OCI-LY1 (cell line): ENCODE results near the gene NDUFC1.
"Not testable (repeated sequence)": the region's sequence is repeated elsewhere in the genome, so short reads cannot be mapped to it uniquely, and the experiment has no call there.

ENCODE experiments used
- H2AFZ ChIP-seq: fragments of 200-600 bp; sonication (generic), shearing (Covaris generic); 2 replicates; pipeline ENCODE4 v1.6.0; 2014; ENCODE audit warnings: antibody characterized with exemption, mild to moderate bottlenecking, low read length
- H3F3A ChIP-seq: fragments of 200-600 bp; sonication (generic), shearing (Covaris generic); 2 replicates; pipeline ENCODE4 v1.6.0; 2014; ENCODE audit warnings: mild to moderate bottlenecking, antibody characterized with exemption, low read length, moderate library complexity; ENCODE audit not compliant: insufficient read depth
- H3K27ac ChIP-seq: fragments of 200-600 bp; sonication (generic); 2 replicates; pipeline ENCODE4 v1.5.1; 2014; ENCODE audit warnings: low read length, mixed run types, mild to moderate bottlenecking, low read depth; ENCODE audit not compliant: poor library complexity, severe bottlenecking
- H3K27me3 ChIP-seq: fragments of 200-600 bp; sonication (generic); 2 replicates; pipeline ENCODE4 v1.6.0; 2014; ENCODE audit warnings: antibody characterized with exemption, mild to moderate bottlenecking, low read length, moderate library complexity; ENCODE audit not compliant: insufficient read depth
- H3K36me3 ChIP-seq: fragments of 200-600 bp; sonication (generic); 2 replicates; pipeline ENCODE4 v1.6.1; 2014; ENCODE audit warnings: mild to moderate bottlenecking, antibody characterized with exemption, low read length, moderate library complexity, mixed read lengths; ENCODE audit not compliant: insufficient read depth
- H3K4me1 ChIP-seq: fragments of 200-600 bp; sonication (generic); 2 replicates; pipeline ENCODE4 v1.5.1; 2014; ENCODE audit warnings: mild to moderate bottlenecking, low read length, moderate library complexity; ENCODE audit not compliant: insufficient read depth, severe bottlenecking
- H3K4me2 ChIP-seq: fragments of 200-600 bp; sonication (generic), shearing (Covaris generic); 2 replicates; pipeline ENCODE4 v1.6.1; 2014; ENCODE audit warnings: low read length
- H3K4me3 ChIP-seq: fragments of 200-600 bp; sonication (generic); 2 replicates; pipeline ENCODE4 v1.5.1; 2014; ENCODE audit warnings: low read length, low read depth, mild to moderate bottlenecking, mixed read lengths; ENCODE audit not compliant: poor library complexity, severe bottlenecking
- H3K79me2 ChIP-seq: fragments of 200-600 bp; shearing (Covaris generic); 2 replicates; pipeline ENCODE4 v1.6.1; 2016; ENCODE audit warnings: mixed run types, low read length, mixed read lengths; ENCODE audit not compliant: insufficient read depth
- H3K9ac ChIP-seq: fragments of 200-600 bp; sonication (generic), shearing (Covaris generic); 2 replicates; pipeline ENCODE4 v1.6.1; 2014; ENCODE audit warnings: mild to moderate bottlenecking, low read length, mixed read lengths
- H3K9me2 ChIP-seq: fragments of 200-600 bp; sonication (generic), shearing (Covaris generic); 2 replicates; pipeline ENCODE4 v1.6.1; 2014; ENCODE audit warnings: low read depth, mild to moderate bottlenecking, low read length, mixed read lengths
- H3K9me3 ChIP-seq: fragments of 200-600 bp; shearing (Covaris generic); 2 replicates; pipeline ENCODE4 v1.6.1; 2014; ENCODE audit warnings: low read length, mixed read lengths
- H4K20me1 ChIP-seq: fragments of 200-600 bp; sonication (generic), shearing (Covaris generic); 2 replicates; pipeline ENCODE4 v1.6.0; 2016; ENCODE audit warnings: mild to moderate bottlenecking, low read length; ENCODE audit not compliant: insufficient read depth
- EZH2 ChIP-seq: fragments of 200-600 bp; sonication (generic), shearing (Covaris generic); IDR thresholded peaks from 2 replicates; pipeline ENCODE4 v1.8.0; 2017; ENCODE audit warnings: borderline replicate concordance, mixed run types, mild to moderate bottlenecking, antibody characterized with exemption, low read length, moderate library complexity, mixed read lengths
- TF ChIP-seq, protein P1 (sequence below): fragments of 200-600 bp; sonication (generic), shearing (Covaris generic); IDR thresholded peaks from 2 replicates; pipeline ENCODE4 v1.5.1; 2017; ENCODE audit warnings: mild to moderate bottlenecking, antibody characterized with exemption, low read length, moderate library complexity, mixed read lengths

The NDUFC1 gene

GRCh38 chr4:139324620-139325019 is 22.3 kb upstream of the NDUFC1 start:
- Histone ChIP-seq H3K27ac (no peak overlapping the region), H3K4me1 (peaks cover 23% of the 10 kb centered on the region), H3K9ac (no peak overlapping the region), H3K36me3 (peaks cover 62% of the 10 kb centered on the region), H3K27me3 (no peaks in the 10 kb centered on the region), H3K9me2 (no peaks in the 10 kb centered on the region), H3K9me3 (peaks cover 2% of the 10 kb centered on the region; the same call in 1 of the 2 replicates), H3K4me3 (no peak overlapping the region), H3K79me2 (peaks cover 96% of the 10 kb centered on the region), H3K4me2 (no peak overlapping the region), H3F3A (no peaks in the 10 kb centered on the region), H4K20me1 (no peaks in the 10 kb centered on the region), H2AFZ (no peak overlapping the region)
- TF ChIP-seq EZH2 = no peak
- TF ChIP-seq, protein P1, sequence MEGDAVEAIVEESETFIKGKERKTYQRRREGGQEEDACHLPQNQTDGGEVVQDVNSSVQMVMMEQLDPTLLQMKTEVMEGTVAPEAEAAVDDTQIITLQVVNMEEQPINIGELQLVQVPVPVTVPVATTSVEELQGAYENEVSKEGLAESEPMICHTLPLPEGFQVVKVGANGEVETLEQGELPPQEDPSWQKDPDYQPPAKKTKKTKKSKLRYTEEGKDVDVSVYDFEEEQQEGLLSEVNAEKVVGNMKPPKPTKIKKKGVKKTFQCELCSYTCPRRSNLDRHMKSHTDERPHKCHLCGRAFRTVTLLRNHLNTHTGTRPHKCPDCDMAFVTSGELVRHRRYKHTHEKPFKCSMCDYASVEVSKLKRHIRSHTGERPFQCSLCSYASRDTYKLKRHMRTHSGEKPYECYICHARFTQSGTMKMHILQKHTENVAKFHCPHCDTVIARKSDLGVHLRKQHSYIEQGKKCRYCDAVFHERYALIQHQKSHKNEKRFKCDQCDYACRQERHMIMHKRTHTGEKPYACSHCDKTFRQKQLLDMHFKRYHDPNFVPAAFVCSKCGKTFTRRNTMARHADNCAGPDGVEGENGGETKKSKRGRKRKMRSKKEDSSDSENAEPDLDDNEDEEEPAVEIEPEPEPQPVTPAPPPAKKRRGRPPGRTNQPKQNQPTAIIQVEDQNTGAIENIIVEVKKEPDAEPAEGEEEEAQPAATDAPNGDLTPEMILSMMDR = no peak

DNA sequence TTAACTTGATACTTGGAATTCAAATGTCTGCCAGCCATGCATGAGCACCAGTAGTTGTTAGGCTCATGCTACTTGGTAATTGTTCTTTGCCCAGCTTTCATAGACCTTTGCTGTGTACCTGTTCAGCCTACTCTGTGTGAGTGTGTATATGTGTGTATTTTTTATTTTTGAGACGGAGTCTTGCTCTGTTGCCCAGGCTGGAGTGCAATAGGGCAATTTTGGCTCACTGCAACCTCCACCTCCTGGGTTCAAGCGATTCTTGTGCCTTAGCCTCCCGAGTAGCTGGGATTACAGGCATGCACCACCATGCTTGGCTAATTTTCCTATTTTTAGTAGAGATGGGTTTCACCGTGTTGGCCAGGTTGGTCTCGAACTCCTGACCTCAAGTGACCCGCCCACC is 20.3 kb upstream of the NDUFC1 start:
- H3K4me3 ChIP-seq, H2AFZ ChIP-seq, H3K4me2 ChIP-seq, H3F3A ChIP-seq, H3K27ac ChIP-seq, H3K27me3 ChIP-seq, H4K20me1 ChIP-seq, H3K9me3 ChIP-seq, H3K9me2 ChIP-seq, H3K9ac ChIP-seq: not testable (repeated sequence)
- Histone ChIP-seq H3K36me3 (peaks cover 60% of the 10 kb centered on the region), H3K79me2 (peaks cover 98% of the 10 kb centered on the region), H3K4me1 (peaks cover 17% of the 10 kb centered on the region)

DNA sequence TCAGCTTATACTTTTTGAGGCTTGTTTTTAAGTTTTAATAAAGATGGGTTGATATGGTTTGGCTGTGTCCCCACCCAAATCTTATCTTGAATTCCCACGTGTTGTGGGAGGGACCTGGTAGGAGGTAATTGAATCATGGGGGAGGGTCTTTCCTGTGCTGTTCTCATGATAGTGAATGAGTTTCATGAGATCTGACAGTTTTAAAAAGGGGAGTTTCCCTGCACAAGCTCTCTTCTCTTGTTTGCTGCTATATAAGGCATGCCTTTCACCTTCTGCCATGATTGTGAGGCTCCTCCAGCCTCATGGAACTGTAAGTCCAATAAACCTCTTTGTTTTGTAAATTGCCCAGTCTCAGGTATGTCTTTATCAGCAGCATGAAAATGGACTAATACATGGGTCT is 19.8 kb upstream of the NDUFC1 start:
- H3K36me3 ChIP-seq = peaks cover 58% of the 10 kb centered on the region
- H3F3A ChIP-seq, H2AFZ ChIP-seq, H3K4me3 ChIP-seq, H3K27me3 ChIP-seq, H3K9ac ChIP-seq, H3K4me2 ChIP-seq, H4K20me1 ChIP-seq, H3K27ac ChIP-seq, H3K9me2 ChIP-seq, H3K9me3 ChIP-seq: not testable (repeated sequence)
- H3K79me2 ChIP-seq = peaks cover 98% of the 10 kb centered on the region
- peaks cover 17% of the 10 kb centered on the region for H3K4me1 ChIP-seq

DNA sequence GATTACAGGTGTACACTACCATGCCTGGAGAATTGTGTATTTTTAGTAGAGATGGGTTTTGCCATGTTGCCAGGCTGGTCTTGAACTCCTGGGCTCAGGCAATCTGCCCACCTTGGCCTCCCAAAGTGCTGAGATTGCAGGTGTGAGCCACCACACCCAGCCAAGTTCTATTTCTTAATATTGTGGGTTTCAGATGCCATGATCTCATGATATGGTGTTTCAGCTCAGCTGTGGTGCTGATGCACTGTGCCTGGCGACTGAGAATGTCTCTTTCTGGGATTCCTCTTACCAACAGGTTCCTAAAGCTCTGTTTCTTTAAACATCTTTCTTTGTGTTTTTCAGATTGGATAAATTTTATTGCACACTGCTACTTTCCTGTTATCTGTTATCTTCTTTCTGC is 17.3 kb upstream of the NDUFC1 start:
- 0 out of 2 replicates have a peak, but pooled peaks cover 3% of the 10 kb centered on the region for H3F3A ChIP-seq

More for the DNA sequence above, 17.3 kb upstream of the NDUFC1 start:
- no peak overlapping the region for H3K4me3 ChIP-seq
- H3K9me3 ChIP-seq = peaks cover 11% of the 10 kb centered on the region
- H3K4me1 ChIP-seq = peaks cover 30% of the 10 kb centered on the region
- H3K4me2 ChIP-seq = no peak overlapping the region
- H3K9me2 ChIP-seq = no peaks in the 10 kb centered on the region
- no peaks in the 10 kb centered on the region for H3K27me3 ChIP-seq
- H2AFZ ChIP-seq = no peak overlapping the region
- no peaks in the 10 kb centered on the region for H4K20me1 ChIP-seq
- H3K27ac ChIP-seq = no peak overlapping the region
- peaks cover 98% of the 10 kb centered on the region for H3K79me2 ChIP-seq
- H3K9ac ChIP-seq = no peak overlapping the region
- H3K36me3 ChIP-seq = peaks cover 54% of the 10 kb centered on the region
- TF ChIP-seq, protein P1 = no peak
- no peak for TF ChIP-seq EZH2
